Neural cell (in vitro differentiated cells): ENCODE measurements around the gene IL17D.

Experiments used
- CTCF ChIP-seq: fragments of 450-650 bp; IDR thresholded peaks from 2 replicates; pipeline ENCODE4 v1.5.1; 2014; ENCODE audit warnings: antibody characterized with exemption, mild to moderate bottlenecking, moderate library complexity; ENCODE audit not compliant: poor library complexity, severe bottlenecking
- EP300 ChIP-seq: fragments of 450-650 bp; conservative IDR thresholded peaks from 2 replicates; pipeline ENCODE4 v1.6.1; 2014; ENCODE audit warnings: antibody characterized with exemption, mild to moderate bottlenecking, moderate library complexity; ENCODE audit not compliant: poor library complexity, severe bottlenecking
- EZH2 ChIP-seq: fragments of 200-600, 300-800 bp; shearing (Covaris generic), sonication (generic); IDR thresholded peaks from 2 replicates; pipeline ENCODE4 v1.6.1; 2014; ENCODE audit warnings: antibody characterized with exemption, low read length, borderline replicate concordance, mild to moderate bottlenecking; ENCODE audit not compliant: insufficient read depth, poor library complexity, severe bottlenecking
- MXI1 ChIP-seq: fragments of 450-650 bp; conservative IDR thresholded peaks from 2 replicates; pipeline ENCODE4 v1.6.1; 2014; ENCODE audit warnings: antibody characterized with exemption, mild to moderate bottlenecking; ENCODE audit not compliant: poor library complexity, severe bottlenecking
- POLR2AphosphoS5 ChIP-seq: IDR thresholded peaks from 2 replicates; pipeline ENCODE4 v1.6.1; 2012
- RAD21 ChIP-seq: fragments of 450-650 bp; conservative IDR thresholded peaks from 2 replicates; pipeline ENCODE4 v1.6.1; 2014; ENCODE audit warnings: antibody characterized with exemption, mild to moderate bottlenecking, moderate library complexity
- REST ChIP-seq: IDR thresholded peaks from 2 replicates; pipeline ENCODE4 v1.6.1; 2012; ENCODE audit warnings: borderline replicate concordance
- SMC3 ChIP-seq: fragments of 450-650 bp; conservative IDR thresholded peaks from 2 replicates; pipeline ENCODE4 v1.6.1; 2014; ENCODE audit warnings: antibody characterized with exemption, mild to moderate bottlenecking, moderate library complexity; ENCODE audit not compliant: poor library complexity
- TAF1 ChIP-seq: IDR thresholded peaks from 2 replicates; pipeline ENCODE4 v1.6.1; 2012; ENCODE audit warnings: low read depth

GRCh38 chr13:20713751-20714150 is 10.3 kb downstream of the IL17D start:
- no peak for TF ChIP-seq CTCF
- TF ChIP-seq EP300, result no peak
- no peak for TF ChIP-seq EZH2
- TF ChIP-seq POLR2AphosphoS5, result no peak
- TF ChIP-seq REST, result no peak
- no peak for TF ChIP-seq SMC3
- TF ChIP-seq TAF1, result no peak
- TF ChIP-seq RAD21, result no peak
- no peak for TF ChIP-seq MXI1
